ENCODE results near the gene TGFBRAP1. TPM values are rescaled to one million over a fixed set of nuclear protein-coding genes. Genes with fewer than 3 reads are reported as not detected.

The TGFBRAP1 gene
- total RNA-seq, 1 donor from 2014 or later = 11.3 TPM

DNA sequence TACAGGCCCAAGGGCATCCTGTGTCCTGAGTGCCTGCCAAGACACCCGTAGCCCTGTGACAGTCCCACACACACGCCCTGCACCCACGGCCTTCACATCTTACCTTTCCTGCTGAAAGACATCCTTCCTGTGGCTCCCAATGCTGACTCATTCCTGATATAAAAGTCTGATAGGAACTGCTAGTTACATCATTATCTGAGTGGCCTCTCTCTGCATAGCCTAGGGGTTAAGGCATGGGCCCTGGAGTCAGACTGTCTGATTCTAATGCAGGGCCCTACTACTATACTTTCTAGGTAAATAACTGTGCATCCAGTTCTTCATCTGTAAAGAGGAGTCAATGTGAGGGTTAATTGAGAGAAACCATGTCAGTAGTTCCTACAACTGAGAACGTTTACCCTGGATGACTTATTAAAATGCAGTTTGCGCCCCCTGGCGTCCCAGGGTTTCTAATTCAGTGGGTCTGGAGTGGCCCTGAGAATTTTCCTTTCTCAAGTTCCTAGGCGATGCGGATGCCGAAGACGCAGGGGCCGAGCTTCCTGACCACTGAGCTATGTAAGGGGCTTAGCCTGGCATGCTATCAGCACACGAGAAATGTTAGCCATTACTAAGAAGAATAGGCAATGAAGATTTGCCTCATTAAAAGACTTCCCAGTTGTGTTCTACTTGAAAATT, 94.0 kb downstream of the TGFBRAP1 start:
- TF ChIP-seq, protein P1, sequence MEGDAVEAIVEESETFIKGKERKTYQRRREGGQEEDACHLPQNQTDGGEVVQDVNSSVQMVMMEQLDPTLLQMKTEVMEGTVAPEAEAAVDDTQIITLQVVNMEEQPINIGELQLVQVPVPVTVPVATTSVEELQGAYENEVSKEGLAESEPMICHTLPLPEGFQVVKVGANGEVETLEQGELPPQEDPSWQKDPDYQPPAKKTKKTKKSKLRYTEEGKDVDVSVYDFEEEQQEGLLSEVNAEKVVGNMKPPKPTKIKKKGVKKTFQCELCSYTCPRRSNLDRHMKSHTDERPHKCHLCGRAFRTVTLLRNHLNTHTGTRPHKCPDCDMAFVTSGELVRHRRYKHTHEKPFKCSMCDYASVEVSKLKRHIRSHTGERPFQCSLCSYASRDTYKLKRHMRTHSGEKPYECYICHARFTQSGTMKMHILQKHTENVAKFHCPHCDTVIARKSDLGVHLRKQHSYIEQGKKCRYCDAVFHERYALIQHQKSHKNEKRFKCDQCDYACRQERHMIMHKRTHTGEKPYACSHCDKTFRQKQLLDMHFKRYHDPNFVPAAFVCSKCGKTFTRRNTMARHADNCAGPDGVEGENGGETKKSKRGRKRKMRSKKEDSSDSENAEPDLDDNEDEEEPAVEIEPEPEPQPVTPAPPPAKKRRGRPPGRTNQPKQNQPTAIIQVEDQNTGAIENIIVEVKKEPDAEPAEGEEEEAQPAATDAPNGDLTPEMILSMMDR (conservative IDR thresholded peaks at IDR 0.05; ENCODE audit: low read depth, low read length) = peak; percentile 86
- H3K4me3 ChIP-seq (ENCODE audit: low read depth, low read length) = no peak overlapping the region
- peak; percentile 38 for DNase-seq (ENCODE audit: low read depth)

DNA sequence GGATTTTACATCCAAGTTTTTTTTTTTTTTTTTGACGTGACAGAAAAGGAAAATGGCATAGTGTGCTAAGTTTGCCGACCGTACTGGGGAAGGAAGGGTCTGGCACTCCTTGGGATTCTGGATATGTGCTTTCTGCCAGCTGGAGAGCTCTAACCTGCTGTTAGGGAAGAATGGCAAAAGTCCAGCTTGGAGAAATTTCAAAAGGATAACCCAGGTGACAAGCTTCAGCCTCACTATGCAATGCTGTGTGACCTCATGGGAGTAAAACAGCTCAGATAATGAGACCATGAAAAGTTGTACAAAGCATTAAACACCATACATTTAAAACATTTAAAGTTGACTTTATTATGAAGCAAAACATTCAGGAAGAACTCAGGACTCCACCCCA, 98.3 kb downstream of the TGFBRAP1 start:
- H3K4me3 ChIP-seq (ENCODE audit: low read depth, low read length) = no peak overlapping the region
- DNase-seq (ENCODE audit: low read depth) = no peak
- TF ChIP-seq, protein P1 (conservative IDR thresholded peaks at IDR 0.05; ENCODE audit: low read depth, low read length) = no peak

DNA sequence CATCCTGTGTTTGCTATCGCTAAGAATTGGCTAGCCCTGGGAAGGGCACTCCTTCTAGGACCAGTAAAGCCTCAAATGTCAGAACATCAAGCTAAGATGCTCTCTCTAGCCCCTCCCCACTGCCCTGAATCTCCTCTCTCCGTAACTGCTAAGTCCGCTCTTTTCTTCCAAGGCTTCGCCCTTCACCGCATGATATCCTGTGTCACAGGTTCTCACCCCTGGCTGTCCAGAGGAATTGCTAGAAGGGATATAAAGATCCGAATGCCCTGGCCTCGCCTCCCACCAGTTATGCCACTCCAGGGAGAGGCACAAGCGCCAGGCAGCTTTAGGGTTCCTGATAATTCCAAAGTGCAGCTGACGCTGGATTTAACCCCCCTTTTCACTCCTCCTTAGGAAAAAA, 105.1 kb downstream of the TGFBRAP1 start:
- TF ChIP-seq, protein P1 (conservative IDR thresholded peaks at IDR 0.05; ENCODE audit: low read depth, low read length) = no peak
- H3K4me3 ChIP-seq (ENCODE audit: low read depth, low read length) = no peak overlapping the region
- no peak for DNase-seq (ENCODE audit: low read depth)

DNA sequence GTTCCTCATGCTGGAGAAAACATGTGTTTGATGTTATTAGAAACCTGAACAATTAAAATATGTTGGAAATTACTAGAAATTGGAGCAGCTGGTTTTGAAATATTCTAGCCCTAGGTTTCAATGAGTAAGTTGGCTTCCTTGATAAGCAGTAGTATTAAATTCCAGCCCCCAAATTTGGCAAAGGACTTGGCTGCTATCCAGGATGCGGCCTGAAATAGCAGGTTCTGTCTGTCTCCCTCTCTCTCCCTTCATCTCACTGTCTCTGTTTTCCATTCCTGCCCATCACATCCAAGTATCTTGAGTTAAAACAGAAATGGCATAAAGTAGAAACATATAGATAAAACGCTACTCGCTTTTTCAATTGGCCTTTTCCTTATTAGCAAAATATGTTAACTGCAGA, 108.9 kb downstream of the TGFBRAP1 start:
- H3K4me3 ChIP-seq (ENCODE audit: low read depth, low read length) = no peak overlapping the region
- DNase-seq (ENCODE audit: low read depth) = no peak
- TF ChIP-seq, protein P1 (conservative IDR thresholded peaks at IDR 0.05; ENCODE audit: low read depth, low read length) = no peak

DNA sequence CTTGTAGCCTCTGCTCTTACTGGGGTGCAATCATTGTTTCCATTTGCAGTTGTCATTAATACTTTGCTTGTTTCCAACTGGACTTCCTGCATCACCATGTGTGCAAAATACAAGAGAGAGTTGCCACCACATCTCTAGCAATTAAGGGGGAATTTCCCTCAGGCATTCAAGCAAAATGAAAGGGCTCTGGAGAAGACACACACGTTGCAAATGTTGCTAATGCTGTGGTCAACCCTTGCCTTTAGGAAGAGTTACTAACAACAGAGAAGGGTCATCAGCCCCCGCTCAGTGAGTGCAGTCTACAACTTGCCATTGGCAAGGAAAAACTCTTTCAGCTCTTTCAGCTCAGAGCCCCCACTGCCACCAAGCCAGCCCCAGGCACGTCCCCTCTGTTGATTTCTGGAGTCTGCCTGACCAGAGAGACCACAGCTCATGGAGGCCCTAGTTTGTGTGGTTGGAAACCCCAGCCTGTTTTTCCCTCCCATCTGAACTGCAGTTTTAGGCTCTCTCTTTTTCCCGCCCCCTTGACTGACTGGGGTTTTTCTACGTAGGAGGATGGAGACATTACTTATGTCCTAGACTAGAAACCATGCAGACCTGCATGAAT, 113.8 kb downstream of the TGFBRAP1 start:
- H3K4me3 ChIP-seq (ENCODE audit: low read depth, low read length) = no peak overlapping the region
- TF ChIP-seq, protein P1 (conservative IDR thresholded peaks at IDR 0.05; ENCODE audit: low read depth, low read length) = no peak
- no peak for DNase-seq (ENCODE audit: low read depth)

Other genes starting within 250 kb of the TGFBRAP1 start
- 0.22 TPM in 1 of 2 replicates, not detected in the other for gene GPR45, start 88.0 kb downstream of the TGFBRAP1 start, total RNA-seq
- gene C2orf49, start 7.8 kb upstream of the TGFBRAP1 start, total RNA-seq = 14.3 and 21.2 TPM in 2 replicates
- 237 and 326 TPM in 2 replicates for gene FHL2, start 69.3 kb upstream of the TGFBRAP1 start, total RNA-seq